Measurements from ENCODE around the gene PTCD3.

Gene PTCD3

DNA sequence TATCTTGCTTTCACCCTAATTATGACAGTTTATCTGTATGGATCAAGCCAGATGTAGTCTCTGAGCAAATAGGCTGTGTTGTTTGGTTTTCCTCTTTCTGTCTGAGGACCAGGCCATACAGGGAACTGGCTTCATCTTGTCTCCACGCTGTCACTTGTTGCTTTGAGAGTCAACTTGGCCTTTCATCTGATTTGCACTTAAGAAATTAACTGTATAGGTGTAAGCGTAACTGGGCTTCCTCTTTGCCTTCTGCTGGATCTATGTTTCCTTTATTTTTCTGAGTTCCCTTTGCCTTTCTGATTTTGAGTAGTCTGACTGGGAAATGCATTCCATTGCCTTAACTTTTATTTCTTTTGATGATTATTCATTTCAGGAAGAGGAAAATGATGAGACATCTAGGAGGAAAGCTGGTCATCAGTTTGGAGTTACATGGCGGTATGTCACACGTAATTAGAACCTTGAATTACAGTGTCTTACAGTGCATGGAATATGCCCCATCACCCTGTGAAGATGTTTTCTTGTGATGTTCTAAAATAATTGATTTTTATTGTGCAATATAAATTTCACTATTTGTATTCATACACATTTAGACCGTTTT lies 17.4 kb downstream of the PTCD3 start:
- Histone ChIP-seq H3K4me2 (ENCODE audit: low read depth, low read length, poor library complexity, severe bottlenecking) (no peak overlapping the region), H3K79me2 (ENCODE audit: insufficient read depth, low read length) (no peaks in the 10 kb centered on the region), H3K9me3 (ENCODE audit: insufficient read depth, low read length) (no peaks in the 10 kb centered on the region), H3K27ac (ENCODE audit: low read depth, low read length) (no peak overlapping the region), H3F3A (ENCODE audit: insufficient read depth) (no peaks in the 10 kb centered on the region; the same call in 1 of the 2 replicates), H3K4me3 (ENCODE audit: insufficient read depth, low read length, poor library complexity, severe bottlenecking) (no peak overlapping the region), H3K27me3 (ENCODE audit: low read length) (no peaks in the 10 kb centered on the region), H3K36me3 (ENCODE audit: low read length) (peaks cover 64% of the 10 kb centered on the region), H3K9me2 (replicated peaks; ENCODE audit: insufficient read depth, low read length) (no peaks in the 10 kb centered on the region), H3K9ac (ENCODE audit: low read length) (no peak overlapping the region), H2AFZ (ENCODE audit: low read depth, low read length, severe bottlenecking) (no peak overlapping the region), H4K20me1 (ENCODE audit: low read depth, low read length) (no peaks in the 10 kb centered on the region; the same call in 1 of the 2 replicates)
- TF ChIP-seq, protein P1, sequence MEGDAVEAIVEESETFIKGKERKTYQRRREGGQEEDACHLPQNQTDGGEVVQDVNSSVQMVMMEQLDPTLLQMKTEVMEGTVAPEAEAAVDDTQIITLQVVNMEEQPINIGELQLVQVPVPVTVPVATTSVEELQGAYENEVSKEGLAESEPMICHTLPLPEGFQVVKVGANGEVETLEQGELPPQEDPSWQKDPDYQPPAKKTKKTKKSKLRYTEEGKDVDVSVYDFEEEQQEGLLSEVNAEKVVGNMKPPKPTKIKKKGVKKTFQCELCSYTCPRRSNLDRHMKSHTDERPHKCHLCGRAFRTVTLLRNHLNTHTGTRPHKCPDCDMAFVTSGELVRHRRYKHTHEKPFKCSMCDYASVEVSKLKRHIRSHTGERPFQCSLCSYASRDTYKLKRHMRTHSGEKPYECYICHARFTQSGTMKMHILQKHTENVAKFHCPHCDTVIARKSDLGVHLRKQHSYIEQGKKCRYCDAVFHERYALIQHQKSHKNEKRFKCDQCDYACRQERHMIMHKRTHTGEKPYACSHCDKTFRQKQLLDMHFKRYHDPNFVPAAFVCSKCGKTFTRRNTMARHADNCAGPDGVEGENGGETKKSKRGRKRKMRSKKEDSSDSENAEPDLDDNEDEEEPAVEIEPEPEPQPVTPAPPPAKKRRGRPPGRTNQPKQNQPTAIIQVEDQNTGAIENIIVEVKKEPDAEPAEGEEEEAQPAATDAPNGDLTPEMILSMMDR (IDR thresholded peaks at IDR 0.05; ENCODE audit: insufficient read depth, low read length, poor library complexity, severe bottlenecking) = no peak
- TF ChIP-seq EZH2phosphoT487 (conservative IDR thresholded peaks at IDR 0.05; ENCODE audit: low read length) = no peak

DNA sequence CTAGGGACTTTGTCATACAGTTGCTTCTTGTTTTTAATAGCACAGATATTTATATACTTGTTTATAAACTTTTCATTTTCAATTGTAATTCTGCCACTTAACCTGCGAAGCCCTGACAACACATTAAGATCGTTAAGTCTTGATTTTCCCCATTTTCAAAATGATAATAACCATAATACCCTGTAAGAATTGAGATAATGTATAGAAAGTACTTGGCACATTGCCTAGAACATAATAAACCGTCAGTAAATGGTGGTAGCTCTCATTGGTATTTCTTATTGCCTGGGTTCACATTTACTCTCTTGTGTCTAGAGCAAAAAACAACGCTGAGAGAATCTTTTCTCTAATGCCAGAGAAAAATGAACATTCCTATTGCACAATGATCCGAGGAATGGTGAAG lies 18.6 kb downstream of the PTCD3 start:
- Histone ChIP-seq H3K4me3 (ENCODE audit: insufficient read depth, low read length, poor library complexity, severe bottlenecking) (no peak overlapping the region), H2AFZ (ENCODE audit: low read depth, low read length, severe bottlenecking) (no peak overlapping the region), H3K27me3 (ENCODE audit: low read length) (no peaks in the 10 kb centered on the region), H3K27ac (ENCODE audit: low read depth, low read length) (no peak overlapping the region), H3K79me2 (ENCODE audit: insufficient read depth, low read length) (0 out of 2 replicates have a peak, but pooled peaks cover 3% of the 10 kb centered on the region), H4K20me1 (ENCODE audit: low read depth, low read length) (no peaks in the 10 kb centered on the region; the same call in 1 of the 2 replicates), H3K9ac (ENCODE audit: low read length) (no peak overlapping the region), H3K9me3 (ENCODE audit: insufficient read depth, low read length) (no peaks in the 10 kb centered on the region), H3K4me2 (ENCODE audit: low read depth, low read length, poor library complexity, severe bottlenecking) (no peak overlapping the region), H3K9me2 (replicated peaks; ENCODE audit: insufficient read depth, low read length) (no peaks in the 10 kb centered on the region), H3K36me3 (ENCODE audit: low read length) (peaks cover 67% of the 10 kb centered on the region), H3F3A (ENCODE audit: insufficient read depth) (no peaks in the 10 kb centered on the region; the same call in 1 of the 2 replicates)
- no peak for TF ChIP-seq EZH2phosphoT487 (conservative IDR thresholded peaks at IDR 0.05; ENCODE audit: low read length)
- TF ChIP-seq, protein P1 (IDR thresholded peaks at IDR 0.05; ENCODE audit: insufficient read depth, low read length, poor library complexity, severe bottlenecking) = no peak

DNA sequence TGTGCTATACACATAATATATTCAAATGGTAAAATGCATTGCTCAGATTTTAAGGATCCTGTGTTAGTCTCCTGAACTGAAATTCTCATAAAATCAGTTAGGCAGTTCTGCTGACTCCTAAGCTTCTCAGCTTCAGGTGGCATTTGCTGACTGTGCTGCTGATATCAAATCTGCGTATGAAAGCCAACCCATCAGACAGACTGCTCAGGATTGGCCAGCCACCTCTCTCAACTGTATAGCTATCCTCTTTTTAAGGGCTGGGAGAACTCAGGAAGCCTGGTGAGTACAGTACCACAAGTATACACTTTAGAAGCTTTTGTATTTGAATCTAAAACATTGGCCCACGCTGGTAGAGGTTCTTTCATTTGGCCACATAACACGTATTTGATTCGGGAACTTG lies 28.7 kb downstream of the PTCD3 start:
- Histone ChIP-seq H3K36me3 (ENCODE audit: low read length) (peaks cover 66% of the 10 kb centered on the region), H3K4me2 (ENCODE audit: low read depth, low read length, poor library complexity, severe bottlenecking) (no peak overlapping the region), H4K20me1 (ENCODE audit: low read depth, low read length) (no peaks in the 10 kb centered on the region), H2AFZ (ENCODE audit: low read depth, low read length, severe bottlenecking) (no peak overlapping the region), H3K27ac (ENCODE audit: low read depth, low read length) (no peak overlapping the region), H3K4me3 (ENCODE audit: insufficient read depth, low read length, poor library complexity, severe bottlenecking) (no peak overlapping the region), H3K79me2 (ENCODE audit: insufficient read depth, low read length) (no peaks in the 10 kb centered on the region), H3F3A (ENCODE audit: insufficient read depth) (peaks cover 4% of the 10 kb centered on the region; the same call in 1 of the 2 replicates), H3K9ac (ENCODE audit: low read length) (no peak overlapping the region), H3K9me3 (ENCODE audit: insufficient read depth, low read length) (no peaks in the 10 kb centered on the region), H3K27me3 (ENCODE audit: low read length) (no peaks in the 10 kb centered on the region), H3K9me2 (replicated peaks; ENCODE audit: insufficient read depth, low read length) (no peaks in the 10 kb centered on the region)
- TF ChIP-seq, protein P1 (IDR thresholded peaks at IDR 0.05; ENCODE audit: insufficient read depth, low read length, poor library complexity, severe bottlenecking) = no peak
- TF ChIP-seq EZH2phosphoT487 (conservative IDR thresholded peaks at IDR 0.05; ENCODE audit: low read length) = no peak

Data from SU-DHL-6 (cell line).